Nephron progenitor cell (in vitro differentiated cells): ENCODE results near the gene LAMTOR2.

ENCODE experiments used
- DNase-seq: peaks from one replicate; pipeline ENCODE4 v3.0.0; 2021
- H3K27ac Mint-ChIP-seq: 2 replicates; pipeline ENCODE4 v1.8.0; 2021; ENCODE audit warnings: mild to moderate bottlenecking, moderate library complexity, mixed read lengths
- H3K27me3 Mint-ChIP-seq: 2 replicates; pipeline ENCODE4 v1.8.0; 2021; ENCODE audit warnings: mild to moderate bottlenecking, low read depth, mixed read lengths; ENCODE audit not compliant: poor library complexity
- H3K36me3 Mint-ChIP-seq: 2 replicates; pipeline ENCODE4 v1.8.0; 2021; ENCODE audit warnings: low read depth, mixed read lengths
- H3K4me1 Mint-ChIP-seq: 2 replicates; pipeline ENCODE4 v1.8.0; 2021; ENCODE audit warnings: mixed read lengths
- H3K4me3 Mint-ChIP-seq: 2 replicates; pipeline ENCODE4 v1.8.0; 2021; ENCODE audit warnings: mild to moderate bottlenecking, moderate library complexity, mixed read lengths
- H3K9me3 Mint-ChIP-seq: 2 replicates; pipeline ENCODE4 v1.8.0; 2021; ENCODE audit warnings: mild to moderate bottlenecking, moderate library complexity, mixed read lengths
- CTCF ChIP-seq: fragments of 200-600 bp; sonication (generic); IDR thresholded peaks from 2 replicates; pipeline ENCODE4 v1.5.0; 2021; ENCODE audit warnings: antibody characterized with exemption

LAMTOR2 gene

GRCh38 chr1:156048663-156049258 is 5.8 kb upstream of the LAMTOR2 start:
- Mint-ChIP-seq H3K4me3 (no peak overlapping the region), H3K36me3 (peaks cover 47% of the 10 kb centered on the region)

GRCh38 chr1:156050376-156050775 is 4.2 kb upstream of the LAMTOR2 start:
- no peak for DNase-seq
- Mint-ChIP-seq H3K9me3 (no peaks in the 10 kb centered on the region), H3K36me3 (peaks cover 37% of the 10 kb centered on the region), H3K4me1 (peaks cover 27% of the 10 kb centered on the region), H3K27me3 (no peaks in the 10 kb centered on the region), H3K4me3 (no peak overlapping the region), H3K27ac (no peak overlapping the region)
- no peak for TF ChIP-seq CTCF

More at GRCh38 chr1:156048663-156049258, 5.8 kb upstream of the LAMTOR2 start:
- TF ChIP-seq CTCF: no peak
- DNase-seq: no peak
- Mint-ChIP-seq H3K27ac (no peak overlapping the region), H3K27me3 (no peaks in the 10 kb centered on the region), H3K9me3 (no peaks in the 10 kb centered on the region), H3K4me1 (peaks cover 24% of the 10 kb centered on the region)

GRCh38 chr1:156051011-156051725 is 3.4 kb upstream of the LAMTOR2 start:
- no peak for DNase-seq
- TF ChIP-seq CTCF: no peak
- peak overlapping the region; percentile 22 for H3K27ac Mint-ChIP-seq
- H3K9me3 Mint-ChIP-seq: no peaks in the 10 kb centered on the region
- H3K36me3 Mint-ChIP-seq: peaks cover 36% of the 10 kb centered on the region
- H3K4me3 Mint-ChIP-seq: peak overlapping the region; percentile 39
- H3K27me3 Mint-ChIP-seq: no peaks in the 10 kb centered on the region
- peaks cover 32% of the 10 kb centered on the region for H3K4me1 Mint-ChIP-seq

- DNase-seq: peak; percentile 86
- Mint-ChIP-seq H3K36me3 (peaks cover 39% of the 10 kb centered on the region), H3K27ac (peak overlapping the region; percentile 94), H3K4me1 (peaks cover 32% of the 10 kb centered on the region), H3K27me3 (no peaks in the 10 kb centered on the region), H3K9me3 (no peaks in the 10 kb centered on the region), H3K4me3 (peak overlapping the region; percentile 96)
- TF ChIP-seq CTCF: peak; percentile 17
Measured at GRCh38 chr1:156052862-156053767, 1.5 kb upstream of the LAMTOR2 start.

- Mint-ChIP-seq H3K4me1 (peaks cover 32% of the 10 kb centered on the region), H3K27ac (peak within 1 kb of the TSS; percentile 100), H3K9me3 (no peaks in the 10 kb centered on the region), H3K27me3 (no peaks in the 10 kb centered on the region), H3K36me3 (peaks cover 39% of the 10 kb centered on the region), H3K4me3 (peak within 1 kb of the TSS; percentile 96)
- peak; percentile 29 for TF ChIP-seq CTCF
- peak; percentile 84 for DNase-seq
Measured at GRCh38 chr1:156053768-156054499, 648 bp upstream of the LAMTOR2 start, which contains the start of gene UBQLN4. UBQLN4 (minus strand) TSS chr1:156053798; CDS start chr1:156053701, 97 bp downstream.
